ENCODE measurements around the gene EOMES.
A peak's percentile ranks its signal among the peaks of the same experiment; 100 is the strongest.

DNA sequence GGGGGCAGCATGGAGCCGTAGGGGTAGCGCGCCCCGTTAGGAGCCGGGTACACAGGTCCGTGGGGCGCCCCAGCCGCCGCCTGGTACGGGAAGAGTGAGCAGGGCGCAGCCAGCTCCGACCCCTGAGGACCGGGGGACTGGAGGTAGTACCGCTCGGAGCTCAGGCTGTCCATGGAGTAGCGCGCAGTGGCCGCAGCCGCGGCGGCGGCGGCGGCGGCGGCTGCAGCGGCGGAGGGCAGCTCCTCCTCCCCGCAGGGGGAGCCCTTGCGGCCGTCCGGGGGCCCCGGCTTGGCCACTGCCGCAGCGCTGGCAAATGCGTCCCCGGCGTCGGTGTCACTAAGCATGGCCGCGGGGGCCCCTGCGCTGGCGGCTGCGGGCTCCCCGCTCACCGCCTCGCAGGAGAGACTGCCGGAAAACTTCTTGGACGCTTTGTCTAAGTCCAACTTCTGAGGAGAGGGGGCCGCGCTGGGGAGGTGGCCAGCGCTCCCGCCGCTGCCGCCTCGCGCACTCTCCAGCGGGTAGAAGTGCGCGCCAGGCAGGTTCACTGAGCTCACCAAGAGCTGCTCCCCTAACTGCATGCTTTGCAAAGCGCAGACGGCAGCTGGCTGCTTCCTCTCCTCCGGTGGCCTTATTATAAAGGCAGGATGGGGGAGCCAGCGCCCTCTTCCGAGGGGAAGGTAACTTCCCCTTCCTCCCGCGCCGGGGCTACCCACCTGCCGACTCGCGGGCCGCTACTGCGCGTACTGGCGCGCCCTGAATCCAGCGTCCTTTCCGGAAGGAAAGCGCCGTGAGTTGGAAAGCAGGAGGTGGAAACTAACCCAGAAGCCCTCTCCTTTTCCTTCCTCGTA is at the start of gene EOMES:
- TF ChIP-seq CTCF (optimal IDR thresholded peaks at IDR 0.05 in 1 of 3, IDR thresholded peaks at IDR 0.05 in 1 of 3, conservative IDR thresholded peaks at IDR 0.05 in 1 of 3; ENCODE audit: extremely low read depth in 1 of 3, insufficient read depth in 2 of 3, low read length in 3 of 3) = peak; percentile 19 to 64 (median 24)
- TF ChIP-seq EZH2 (IDR thresholded peaks at IDR 0.05; ENCODE audit: low read length) = no peak

Data from keratinocyte (primary cell).